Non-pigmented ciliary epithelial cell (primary cell): Measurements from ENCODE around the gene ZFP62.

Experiments used
- DNase-seq: peaks from one replicate; pipeline ENCODE4 v3.0.0-alpha.2; 2010; ENCODE audit warnings: low read depth

The ZFP62 gene

DNA sequence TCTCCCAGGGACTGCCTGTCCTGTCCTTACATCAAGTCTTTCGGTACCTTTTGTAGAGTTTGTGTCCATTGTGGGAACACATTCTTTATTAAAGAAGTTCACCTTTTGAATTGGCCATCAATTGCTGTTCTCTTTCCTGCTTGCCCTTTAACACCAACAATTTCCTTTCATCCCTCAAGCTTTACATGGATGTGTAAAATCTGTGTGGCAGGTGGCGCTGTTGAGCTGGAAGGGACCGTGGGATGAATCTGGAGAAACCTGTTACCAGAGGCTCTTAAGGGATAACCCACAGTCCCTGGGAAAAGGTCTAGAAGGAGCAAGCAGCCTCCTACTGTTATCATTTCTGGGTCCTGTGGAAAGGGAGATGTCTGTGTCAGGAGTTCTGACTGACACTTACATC is 7.9 kb upstream of the ZFP62 start:
- peak; percentile 11 for DNase-seq

DNA sequence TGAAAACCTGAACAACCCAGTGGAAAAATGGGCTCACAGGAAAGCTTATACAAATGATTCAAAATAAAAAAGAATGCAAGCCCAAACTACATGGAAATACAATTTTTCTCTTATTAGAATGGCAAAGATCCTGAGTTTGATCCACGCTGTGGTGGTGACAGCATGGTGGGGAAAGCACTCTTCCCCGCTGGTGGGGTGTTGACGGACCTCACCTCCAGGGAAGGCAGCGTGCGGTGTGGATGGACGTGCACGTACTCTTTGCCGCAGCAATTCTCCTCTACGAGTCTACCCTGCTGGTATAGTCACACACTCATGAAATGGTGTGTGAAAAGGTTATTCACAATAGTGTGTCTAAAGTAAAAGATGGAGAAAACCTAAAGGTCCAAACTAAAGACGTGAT is 5.9 kb upstream of the ZFP62 start:
- DNase-seq = no peak

DNA sequence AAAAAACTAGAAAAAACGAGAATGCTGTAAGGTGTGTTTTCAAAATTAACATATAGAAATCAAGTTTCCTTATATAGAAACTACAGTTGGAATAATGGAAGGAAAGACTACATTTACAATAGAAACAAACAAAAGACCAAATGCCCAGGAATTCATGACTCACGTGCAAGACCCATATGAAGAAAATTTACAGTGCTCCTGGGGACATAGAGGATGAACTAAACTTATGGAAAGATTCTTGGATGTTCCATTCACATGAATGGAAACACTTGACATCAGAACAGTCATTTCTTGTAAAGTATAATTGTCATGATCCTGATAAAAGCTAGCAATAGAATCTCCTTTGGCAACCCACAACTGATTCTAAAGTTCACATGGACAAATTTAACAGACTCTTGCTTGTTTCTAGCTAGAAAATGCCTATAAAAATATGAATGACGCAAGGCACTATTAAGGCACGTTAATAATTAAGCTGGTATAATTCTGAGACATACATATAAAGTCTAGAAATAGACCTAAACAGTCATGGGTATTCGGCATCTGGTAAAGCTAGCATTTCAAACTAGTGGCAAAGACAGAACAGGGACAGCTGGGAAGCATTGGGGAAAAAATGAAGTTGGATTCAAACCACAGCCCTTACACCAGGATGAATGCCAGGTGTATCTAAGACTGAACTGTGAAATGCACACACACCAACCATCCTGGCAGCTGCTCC is 5.1 kb upstream of the ZFP62 start:
- DNase-seq = no peak

DNA sequence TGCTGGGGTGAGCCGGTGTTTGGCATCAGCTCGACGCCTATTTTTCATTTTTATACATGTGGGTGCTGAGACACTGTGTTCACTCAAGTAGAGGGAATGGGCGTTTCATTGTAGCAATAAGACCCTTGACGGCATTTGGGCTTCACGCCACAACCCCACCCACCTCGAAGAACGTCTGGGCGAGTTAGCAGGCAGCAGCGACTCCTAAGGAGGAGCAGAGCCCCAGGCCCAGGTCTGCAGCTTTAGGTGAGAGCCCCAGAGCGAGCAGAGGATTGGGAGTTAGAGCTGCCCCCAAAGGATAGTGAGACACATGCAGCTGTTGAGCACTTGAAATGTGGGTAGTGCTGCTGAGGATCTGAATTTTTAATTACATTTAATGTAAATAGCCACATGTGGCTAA is 1.6 kb upstream of the ZFP62 start:
- DNase-seq = no peak

DNA sequence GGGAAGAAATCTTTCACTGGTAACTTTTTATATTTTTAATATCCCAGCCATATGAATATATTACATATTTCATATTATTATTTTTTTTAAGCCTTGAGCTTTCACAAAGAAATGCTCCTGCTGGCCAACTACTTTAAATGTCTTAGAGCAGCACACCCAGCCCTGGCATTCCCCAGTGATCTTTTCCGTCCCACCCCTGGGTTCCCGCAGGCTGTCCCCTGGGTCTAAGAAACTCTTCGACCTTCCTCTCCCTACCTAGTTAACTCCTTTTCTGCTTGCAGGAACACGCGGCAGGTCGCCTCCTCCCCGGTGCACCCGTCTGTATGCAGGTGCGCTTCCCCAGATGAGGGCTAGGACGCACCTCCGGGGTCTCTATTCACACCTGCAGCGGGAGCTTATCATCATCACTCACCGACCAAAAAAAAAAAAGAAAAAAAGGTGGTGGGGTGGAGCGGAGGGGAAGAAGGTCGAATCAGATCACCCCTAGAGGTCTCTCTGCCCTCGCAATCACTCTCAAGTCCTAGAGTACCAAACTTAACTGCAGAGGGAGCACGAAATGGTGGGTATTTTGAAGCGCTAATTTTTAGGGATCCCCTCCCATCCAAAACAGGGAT is 696 bp downstream of the ZFP62 start:
- no peak for DNase-seq

DNA sequence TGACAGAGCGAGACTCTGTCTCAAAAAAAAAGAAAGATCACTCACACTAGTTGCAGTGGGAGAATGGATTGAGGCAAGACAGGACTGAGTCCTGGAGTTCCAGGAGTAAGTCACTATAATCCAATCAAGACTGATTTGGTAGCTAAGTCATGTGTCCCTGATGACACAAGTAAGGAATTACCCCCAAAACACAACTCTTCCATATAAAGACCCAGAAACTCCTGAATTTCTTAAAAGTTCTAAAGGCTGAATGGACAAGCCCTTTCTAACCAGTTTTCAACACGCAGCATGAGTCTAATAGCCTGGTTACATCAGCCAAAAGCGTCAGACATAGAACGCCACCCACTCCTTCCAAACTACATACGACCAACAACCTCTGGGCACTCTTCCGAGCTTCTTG is 2.5 kb downstream of the ZFP62 start:
- DNase-seq = no peak

DNA sequence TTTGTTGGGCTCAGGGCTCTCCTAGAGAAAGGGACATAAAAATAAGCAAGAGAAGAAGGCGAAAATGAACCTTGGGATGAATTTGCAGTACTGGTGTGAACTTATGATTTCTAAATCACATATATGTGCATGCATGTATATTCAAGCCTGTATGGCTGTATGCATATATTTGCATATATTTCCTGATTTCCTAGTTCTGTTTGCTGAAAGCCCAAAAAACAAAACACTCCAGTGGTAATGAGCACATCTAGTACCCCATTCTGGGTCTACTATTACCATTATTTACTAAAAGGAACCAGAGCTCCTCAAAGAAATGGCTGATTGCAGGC is 7.3 kb downstream of the ZFP62 start:
- no peak for DNase-seq

DNA sequence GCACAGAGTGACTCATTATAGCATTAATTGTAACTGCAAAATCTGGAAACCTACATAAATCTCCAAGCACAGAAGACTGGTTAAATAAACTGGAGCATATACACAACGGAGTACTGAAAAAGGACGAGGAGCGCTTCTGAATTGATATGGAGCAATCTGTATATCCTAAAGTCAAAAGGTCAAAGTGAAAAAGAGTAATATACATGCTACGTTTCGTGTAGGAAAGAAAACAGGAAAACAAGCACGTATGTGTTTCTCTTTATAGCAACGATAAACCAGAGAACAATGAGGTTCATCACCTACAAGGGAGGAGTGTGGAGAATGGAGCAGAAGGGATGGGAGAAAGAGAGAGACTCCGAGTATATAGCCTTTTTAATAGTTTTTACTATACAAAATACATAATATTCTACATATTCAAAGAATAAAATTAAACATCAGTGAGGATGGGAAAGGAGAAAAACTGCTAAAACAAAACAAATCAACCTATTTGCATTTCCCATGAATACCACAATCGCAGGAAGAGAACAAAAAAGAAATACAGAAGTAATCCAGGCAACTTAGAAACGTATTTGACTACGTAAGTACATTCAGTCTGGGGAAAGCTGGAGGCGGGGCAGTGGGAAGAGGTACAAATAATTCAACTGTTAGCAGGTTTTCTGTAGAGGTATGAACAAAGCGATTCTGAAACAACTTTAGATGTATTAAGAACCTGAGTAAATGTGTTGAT is 7.8 kb downstream of the ZFP62 start:
- DNase-seq = no peak

DNA sequence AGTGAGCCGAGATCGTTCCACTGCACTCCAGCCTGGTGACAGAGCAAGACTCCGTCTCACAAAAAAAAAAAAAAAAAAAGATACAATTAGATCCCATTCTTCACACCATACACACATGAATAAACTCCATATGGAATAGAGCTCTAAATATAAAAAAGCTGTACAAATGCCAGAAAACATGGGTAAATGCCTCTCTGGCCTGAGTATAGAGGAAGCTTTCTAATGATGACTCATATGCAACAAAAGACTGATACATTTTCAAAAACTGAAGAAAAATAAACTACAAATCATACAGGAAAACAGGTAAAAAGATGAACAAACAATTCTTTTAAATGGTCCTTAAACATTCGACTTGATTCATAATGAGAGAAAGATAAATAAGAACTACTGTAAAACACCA is 8.6 kb downstream of the ZFP62 start:
- DNase-seq = no peak

DNA sequence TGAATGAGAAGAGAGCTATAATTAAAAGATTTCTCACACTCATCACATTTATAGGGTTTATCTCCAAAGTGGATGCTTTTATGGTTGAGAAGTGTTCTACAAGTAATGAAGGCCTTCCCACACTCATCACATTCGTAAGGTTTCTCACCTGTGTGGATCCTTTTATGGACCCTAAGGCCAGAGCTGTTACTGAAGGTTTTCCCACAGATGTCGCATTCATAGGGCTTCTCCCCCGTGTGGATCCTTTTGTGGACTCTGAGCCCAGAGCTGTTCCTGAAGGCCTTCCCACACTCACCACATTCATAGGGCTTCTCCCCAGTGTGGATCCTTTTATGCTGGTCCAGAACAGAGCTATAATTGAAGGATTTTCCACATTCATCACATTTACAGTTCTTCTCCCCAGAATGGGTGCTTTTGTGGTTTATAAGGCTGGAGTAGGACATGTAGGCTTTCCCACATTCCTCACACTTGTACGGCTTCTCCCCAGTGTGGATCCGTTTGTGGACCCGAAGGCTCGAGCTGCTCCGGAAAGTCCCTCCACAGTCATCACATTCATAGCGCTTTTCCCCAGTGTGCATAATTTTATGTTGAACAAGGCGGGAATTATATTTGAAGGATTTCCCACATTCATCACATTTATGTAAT is 10.5 kb downstream of the ZFP62 start:
- DNase-seq = no peak

DNA sequence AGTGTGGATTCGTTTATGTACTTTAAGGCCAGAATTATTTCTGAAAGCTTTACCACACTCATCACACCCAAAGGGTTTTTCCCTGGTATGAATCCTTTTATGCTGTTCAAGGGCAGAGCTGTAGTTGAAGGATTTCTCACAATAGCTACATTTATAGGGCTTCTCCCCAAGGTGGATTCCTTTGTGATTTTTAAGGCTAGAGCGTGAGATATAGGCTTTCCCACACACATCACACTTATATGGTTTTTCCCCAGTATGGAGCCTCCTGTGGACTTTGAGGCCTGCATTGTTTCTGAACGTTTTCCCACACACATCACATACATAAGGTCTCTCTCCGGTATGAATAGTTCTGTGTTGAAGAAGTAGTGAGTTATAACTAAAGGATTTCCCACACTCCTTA is 11.2 kb downstream of the ZFP62 start:
- DNase-seq = no peak

DNA sequence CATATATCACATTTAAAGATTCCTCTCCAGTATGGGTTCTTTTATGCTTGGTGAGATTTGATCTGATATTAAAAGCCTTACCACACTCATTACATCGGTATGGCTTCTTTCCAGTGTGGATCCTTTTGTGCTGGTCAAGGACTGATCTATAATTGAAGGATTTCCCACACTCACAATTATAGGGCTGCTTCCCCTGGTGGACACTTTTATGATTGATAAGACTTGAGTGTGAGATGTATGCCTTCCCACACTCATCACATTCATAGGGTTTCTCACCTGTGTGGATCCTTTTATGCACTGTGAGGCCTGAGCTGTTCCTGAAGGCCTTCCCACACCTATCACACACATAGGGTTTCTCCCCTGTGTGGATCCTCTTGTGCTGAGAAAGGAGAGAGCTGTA is 12.2 kb downstream of the ZFP62 start:
- DNase-seq = no peak

DNA sequence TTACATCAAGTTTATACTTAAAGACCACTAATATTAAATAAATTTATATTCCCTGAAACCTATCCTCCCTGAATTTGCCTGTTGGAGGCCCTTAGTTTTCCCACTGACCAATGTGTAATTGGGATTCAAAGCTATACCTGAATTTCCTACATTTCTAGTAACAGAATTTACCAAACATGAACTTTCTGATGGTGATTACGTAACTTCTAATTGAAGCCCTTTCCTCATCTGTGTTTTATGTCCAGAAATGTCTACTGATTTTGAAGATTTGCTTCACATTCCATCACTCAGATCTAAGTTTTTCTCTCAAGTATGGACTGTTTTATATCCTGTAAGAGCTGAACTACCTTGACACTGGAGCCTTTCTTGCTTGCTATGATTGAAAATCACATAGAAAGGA is 12.8 kb downstream of the ZFP62 start:
- no peak for DNase-seq

DNA sequence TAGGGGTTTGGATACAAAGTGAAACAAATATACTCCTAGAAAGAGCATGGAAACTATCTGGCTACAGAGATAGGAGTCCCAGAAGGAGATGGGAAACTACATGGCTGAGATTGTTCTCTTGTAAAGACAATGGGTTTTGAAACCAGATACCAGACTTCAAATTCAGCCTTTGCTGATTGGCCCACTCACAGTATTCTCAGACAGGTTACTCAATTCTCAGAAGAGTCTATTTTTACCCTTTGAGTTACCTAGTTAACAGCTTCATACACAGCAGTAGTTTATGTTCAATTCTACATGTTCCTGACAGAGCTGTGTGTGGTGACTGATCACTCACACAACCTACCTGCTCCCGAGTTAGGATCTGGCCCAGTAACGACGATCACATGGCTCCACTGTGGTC is 14.1 kb downstream of the ZFP62 start:
- no peak for DNase-seq

DNA sequence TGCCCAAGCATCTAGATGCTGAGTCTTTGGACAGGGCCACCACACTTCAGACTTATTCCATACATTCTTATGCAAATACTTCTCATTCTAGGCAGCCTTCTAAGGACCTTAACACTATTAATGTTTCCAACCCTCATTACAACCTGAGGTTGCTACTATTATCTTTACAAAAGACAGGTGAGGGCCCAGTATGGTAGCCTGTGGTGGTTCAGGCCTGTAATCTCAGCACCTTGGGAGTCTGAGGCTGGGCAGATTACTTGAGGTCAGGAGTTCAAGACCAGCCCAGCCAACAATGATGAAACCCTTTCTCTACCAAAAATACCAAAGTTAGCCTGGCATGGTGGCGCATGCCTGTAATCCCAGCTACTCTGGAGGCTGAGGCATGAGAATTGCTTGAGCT is 16.2 kb downstream of the ZFP62 start:
- DNase-seq = no peak

DNA sequence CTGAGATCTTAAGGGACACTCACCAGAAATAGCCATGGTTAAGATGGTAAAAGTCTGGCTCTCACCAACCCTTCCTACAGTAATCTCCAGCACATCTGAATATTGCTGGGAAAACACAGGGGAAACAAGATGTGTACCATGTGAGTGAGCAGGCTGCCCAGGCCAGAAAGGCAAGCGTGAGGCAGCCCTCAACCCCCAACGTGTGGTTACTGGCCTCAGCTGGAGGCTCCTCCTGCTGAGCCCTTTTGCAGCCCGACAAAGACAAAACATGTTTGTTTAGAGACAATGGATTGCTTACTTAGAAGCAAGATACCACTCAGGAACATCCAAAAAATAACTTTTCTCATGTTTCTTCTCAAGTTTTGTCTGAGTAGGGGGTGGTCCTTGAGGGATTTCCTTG is 16.6 kb downstream of the ZFP62 start:
- DNase-seq = no peak

DNA sequence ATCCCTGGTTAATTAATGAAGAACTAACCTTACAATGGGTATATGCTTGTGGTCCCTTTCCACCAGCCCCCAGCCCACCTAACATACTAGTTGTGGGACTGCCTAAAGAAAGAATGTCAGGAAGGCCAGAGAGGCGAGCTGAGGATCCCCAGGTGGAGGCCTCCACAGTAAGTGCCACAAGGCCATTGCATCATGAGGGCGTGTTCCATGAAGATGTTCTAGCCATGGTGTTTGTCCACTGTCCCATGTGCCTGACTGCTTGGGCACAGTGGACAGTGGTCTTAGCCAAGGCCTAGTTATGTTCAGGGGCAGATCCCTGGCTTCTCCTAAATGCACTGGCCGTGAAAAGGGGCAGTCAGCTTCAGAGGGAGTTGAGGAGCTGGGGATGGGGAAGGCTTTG is 21.1 kb downstream of the ZFP62 start:
- DNase-seq = no peak

DNA sequence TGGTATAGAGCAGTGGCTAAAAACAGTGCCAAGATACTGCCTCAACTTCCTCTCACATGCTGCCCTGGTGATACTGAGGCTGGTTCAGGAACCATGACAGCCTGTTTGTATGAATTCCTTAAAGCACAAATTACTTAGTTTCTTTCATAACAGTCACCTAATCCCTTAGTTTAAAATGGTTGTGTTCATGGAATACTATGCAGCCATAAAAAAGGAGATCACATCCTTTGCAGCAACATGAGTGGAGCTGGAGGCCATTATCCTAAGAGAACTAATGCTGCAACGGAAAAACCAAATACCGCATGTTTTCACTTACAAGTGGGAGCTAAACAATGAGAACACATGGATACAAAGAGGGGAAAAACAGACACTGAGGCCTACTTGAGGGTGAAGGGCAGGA is 21.8 kb downstream of the ZFP62 start:
- no peak for DNase-seq

DNA sequence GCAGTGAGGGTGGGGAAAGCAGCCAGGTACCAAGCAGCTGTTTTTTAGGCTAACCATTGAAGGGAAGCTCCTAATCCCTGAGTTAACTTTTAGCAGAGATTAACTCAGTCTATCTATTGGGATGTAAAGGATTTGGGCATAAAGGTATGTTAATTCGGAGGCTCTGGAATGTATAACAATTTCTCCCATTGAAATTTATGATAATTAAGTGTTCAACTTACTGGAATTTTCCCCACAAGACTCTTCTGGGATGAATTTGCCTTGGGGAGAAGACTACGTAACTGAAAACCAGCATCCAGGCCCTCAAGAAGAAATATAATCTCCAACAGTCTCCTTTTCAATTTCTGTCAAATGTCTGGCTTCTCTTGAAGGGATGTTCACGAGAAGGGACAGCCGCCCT is 23.6 kb downstream of the ZFP62 start:
- DNase-seq = no peak

DNA sequence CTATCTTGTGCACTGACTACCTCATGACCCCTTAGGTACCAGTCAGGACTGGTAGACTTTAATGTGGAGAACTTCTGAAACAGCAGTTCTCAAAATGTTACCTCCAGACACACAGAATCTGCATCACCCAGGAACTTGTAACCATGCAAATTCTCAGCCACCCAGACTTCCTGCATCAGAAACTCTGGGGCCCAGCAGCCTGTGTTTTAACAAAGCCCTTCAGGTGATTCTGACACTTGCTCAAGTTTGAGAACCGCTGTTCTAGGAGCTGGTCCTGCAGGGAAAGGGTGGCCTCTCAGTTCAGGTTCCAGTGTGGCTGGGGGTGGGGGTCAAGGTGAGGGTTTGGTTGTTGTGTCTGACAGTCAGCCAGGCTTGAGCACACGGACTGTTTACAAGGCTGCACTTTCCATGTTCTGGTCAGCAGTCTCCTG is 28.4 kb downstream of the ZFP62 start:
- no peak for DNase-seq

DNA sequence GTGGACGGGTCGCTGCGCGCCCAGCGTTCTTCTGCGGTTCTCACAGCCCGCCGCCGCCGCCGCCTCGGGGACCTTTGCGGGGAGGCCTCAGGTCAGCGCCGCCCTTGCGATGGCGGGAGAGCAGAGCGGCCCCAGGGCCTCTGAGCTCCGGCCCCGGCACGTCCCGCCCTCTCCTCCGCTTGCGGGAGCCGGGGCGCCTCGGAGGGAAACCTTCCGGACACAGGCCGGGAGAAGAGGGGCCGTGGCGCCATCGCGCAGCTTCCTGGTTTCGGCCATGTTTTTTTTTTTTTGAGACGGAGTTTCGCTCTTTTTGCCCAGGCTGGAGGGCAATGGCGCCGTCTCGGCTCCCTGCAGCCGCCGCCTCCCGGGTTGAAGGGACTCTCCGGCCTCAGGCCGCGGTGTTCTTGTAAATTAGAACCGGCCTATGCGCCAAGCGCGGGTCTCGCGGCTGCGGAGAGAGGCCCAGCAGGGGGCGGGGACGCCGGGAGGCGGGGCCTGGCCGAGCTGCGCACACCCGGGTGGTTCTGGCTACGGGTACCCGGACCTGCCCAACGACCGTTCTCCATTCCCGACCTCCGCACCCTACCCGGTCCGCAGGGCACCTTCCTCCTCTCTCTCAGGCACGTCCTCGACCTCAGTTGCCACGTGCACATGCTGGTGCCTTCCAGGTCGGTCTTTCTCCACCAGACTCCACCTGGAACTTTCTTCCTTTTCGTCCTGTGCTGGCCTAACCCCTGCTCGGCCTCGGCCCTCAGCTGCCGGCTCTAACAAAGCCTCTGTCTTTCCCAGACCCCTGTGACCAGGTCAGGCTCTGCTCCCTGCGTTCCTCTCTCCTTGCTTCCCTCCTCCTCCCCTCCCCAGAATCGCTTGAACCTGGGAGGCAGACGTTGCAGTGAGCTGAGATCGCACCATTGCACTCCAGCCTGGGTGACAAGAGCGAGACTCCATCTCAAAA is 29.7 kb downstream of the ZFP62 start:
- DNase-seq = no peak
